Measurements from ENCODE around the gene CHCHD5. TPM values are rescaled to one million over a fixed set of nuclear protein-coding genes. Genes with fewer than 3 reads are reported as not detected.

Gene CHCHD5
- total RNA-seq, 1 experiment from 2014 or later, result 14.2 TPM

GRCh38 chr2:112622528-112622849 lies 38.1 kb downstream of the CHCHD5 start:
- Histone ChIP-seq H3K4me1 (replicated peaks) (peaks cover 36% of the 10 kb centered on the region), H3K9me3 (replicated peaks) (no peaks in the 10 kb centered on the region), H3K36me3 (no peaks in the 10 kb centered on the region), H3K27ac (no peak overlapping the region), H3K4me3 (no peak overlapping the region), H3K27me3 (replicated peaks) (no peaks in the 10 kb centered on the region)
- DNase-seq (ENCODE audit: low read depth in 1 of 2, low spot score in 2 of 2), result no peak

GRCh38 chr2:112623913-112624777 lies 39.7 kb downstream of the CHCHD5 start:
- Histone ChIP-seq H3K27ac (no peak overlapping the region; the same call in 1 of the 2 replicates), H3K36me3 (no peaks in the 10 kb centered on the region), H3K4me3 (no peak overlapping the region), H3K4me1 (replicated peaks) (peaks cover 52% of the 10 kb centered on the region), H3K9me3 (replicated peaks) (no peaks in the 10 kb centered on the region), H3K27me3 (replicated peaks) (no peaks in the 10 kb centered on the region)
- DNase-seq (ENCODE audit: low read depth in 1 of 2, low spot score in 2 of 2), result peak; percentile 54 to 72

- H3K4me1 ChIP-seq (replicated peaks), result peaks cover 67% of the 10 kb centered on the region
- H3K27ac ChIP-seq, result no peak overlapping the region
- no peaks in the 10 kb centered on the region for H3K36me3 ChIP-seq
- peak in 1 of 2 experiments; percentile 22 for DNase-seq (ENCODE audit: low read depth in 1 of 2, low spot score in 2 of 2)
- H3K27me3 ChIP-seq (replicated peaks), result no peaks in the 10 kb centered on the region
- H3K9me3 ChIP-seq (replicated peaks), result no peaks in the 10 kb centered on the region
- no peak overlapping the region for H3K4me3 ChIP-seq
Measured at GRCh38 chr2:112625474-112626114, 41.2 kb downstream of the CHCHD5 start.

GRCh38 chr2:112626604-112627059 lies 42.2 kb downstream of the CHCHD5 start:
- no peaks in the 10 kb centered on the region for H3K9me3 ChIP-seq (replicated peaks)
- H3K4me1 ChIP-seq (replicated peaks), result peaks cover 77% of the 10 kb centered on the region
- peak overlapping the region; percentile 51 for H3K27ac ChIP-seq
- no peaks in the 10 kb centered on the region for H3K36me3 ChIP-seq
- DNase-seq (ENCODE audit: low read depth in 1 of 2, low spot score in 2 of 2), result peak; percentile 73 to 79
- no peak overlapping the region for H3K4me3 ChIP-seq
- no peaks in the 10 kb centered on the region for H3K27me3 ChIP-seq (replicated peaks)

- DNase-seq (ENCODE audit: low read depth in 1 of 2, low spot score in 2 of 2), result peak; percentile 78 to 84
- Histone ChIP-seq H3K27me3 (replicated peaks) (no peaks in the 10 kb centered on the region), H3K4me1 (replicated peaks) (peaks cover 81% of the 10 kb centered on the region), H3K36me3 (no peaks in the 10 kb centered on the region), H3K27ac (peak overlapping the region; percentile 51), H3K4me3 (no peak overlapping the region), H3K9me3 (replicated peaks) (no peaks in the 10 kb centered on the region)
Measured at GRCh38 chr2:112627060-112628040, 42.9 kb downstream of the CHCHD5 start.

- DNase-seq (ENCODE audit: low read depth in 1 of 2, low spot score in 2 of 2), result no peak
- H3K27me3 ChIP-seq (replicated peaks), result no peaks in the 10 kb centered on the region
- H3K4me3 ChIP-seq, result no peak overlapping the region
- peaks cover 85% of the 10 kb centered on the region for H3K4me1 ChIP-seq (replicated peaks)
- no peaks in the 10 kb centered on the region for H3K9me3 ChIP-seq (replicated peaks)
- H3K36me3 ChIP-seq, result no peaks in the 10 kb centered on the region
- no peak overlapping the region for H3K27ac ChIP-seq
Measured at GRCh38 chr2:112629224-112629623, 44.8 kb downstream of the CHCHD5 start.

- H3K9me3 ChIP-seq (replicated peaks), result no peaks in the 10 kb centered on the region
- H3K36me3 ChIP-seq, result no peaks in the 10 kb centered on the region
- H3K27ac ChIP-seq, result 0 out of 2 replicates have a peak overlapping the region, but pooled peaks have one; percentile 68
- peaks cover 79% of the 10 kb centered on the region for H3K4me1 ChIP-seq (replicated peaks)
- DNase-seq (ENCODE audit: low read depth in 1 of 2, low spot score in 2 of 2), result peak in 1 of 2 experiments; percentile 22
- H3K4me3 ChIP-seq, result no peak overlapping the region
- no peaks in the 10 kb centered on the region for H3K27me3 ChIP-seq (replicated peaks)
Measured at GRCh38 chr2:112629823-112630222, 45.4 kb downstream of the CHCHD5 start.

GRCh38 chr2:112630268-112630667 lies 45.9 kb downstream of the CHCHD5 start:
- peaks cover 79% of the 10 kb centered on the region for H3K4me1 ChIP-seq (replicated peaks)
- peak overlapping the region; percentile 68; the same call in 1 of the 2 replicates for H3K27ac ChIP-seq
- peak in 1 of 2 experiments; percentile 25 for DNase-seq (ENCODE audit: low read depth in 1 of 2, low spot score in 2 of 2)
- no peaks in the 10 kb centered on the region for H3K9me3 ChIP-seq (replicated peaks)
- no peaks in the 10 kb centered on the region for H3K27me3 ChIP-seq (replicated peaks)
- H3K36me3 ChIP-seq, result no peaks in the 10 kb centered on the region
- no peak overlapping the region for H3K4me3 ChIP-seq

- peaks cover 47% of the 10 kb centered on the region for H3K4me1 ChIP-seq (replicated peaks)
- H3K27ac ChIP-seq, result no peak overlapping the region
- H3K27me3 ChIP-seq (replicated peaks), result no peaks in the 10 kb centered on the region
- no peak overlapping the region for H3K4me3 ChIP-seq
- H3K36me3 ChIP-seq, result no peaks in the 10 kb centered on the region
- no peak for DNase-seq (ENCODE audit: low read depth in 1 of 2, low spot score in 2 of 2)
- no peaks in the 10 kb centered on the region for H3K9me3 ChIP-seq (replicated peaks)
Measured at GRCh38 chr2:112633708-112634107, 49.3 kb downstream of the CHCHD5 start.

- Histone ChIP-seq H3K27me3 (replicated peaks) (no peaks in the 10 kb centered on the region), H3K36me3 (no peaks in the 10 kb centered on the region), H3K4me1 (replicated peaks) (peaks cover 41% of the 10 kb centered on the region), H3K9me3 (replicated peaks) (no peaks in the 10 kb centered on the region), H3K4me3 (no peak overlapping the region), H3K27ac (no peak overlapping the region)
- DNase-seq (ENCODE audit: low read depth in 1 of 2, low spot score in 2 of 2), result peak in 1 of 2 experiments; percentile 38
Measured at GRCh38 chr2:112634153-112634873, 49.9 kb downstream of the CHCHD5 start.

- no peaks in the 10 kb centered on the region for H3K9me3 ChIP-seq (replicated peaks)
- H3K27ac ChIP-seq, result no peak overlapping the region
- peak in 1 of 2 experiments; percentile 25 for DNase-seq (ENCODE audit: low read depth in 1 of 2, low spot score in 2 of 2)
- H3K4me3 ChIP-seq, result no peak overlapping the region
- no peaks in the 10 kb centered on the region for H3K36me3 ChIP-seq
- H3K27me3 ChIP-seq (replicated peaks), result no peaks in the 10 kb centered on the region
- peaks cover 38% of the 10 kb centered on the region for H3K4me1 ChIP-seq (replicated peaks)
Measured at GRCh38 chr2:112634874-112635157, 50.4 kb downstream of the CHCHD5 start.

- Histone ChIP-seq H3K4me1 (replicated peaks) (peaks cover 38% of the 10 kb centered on the region), H3K27me3 (replicated peaks) (no peaks in the 10 kb centered on the region), H3K4me3 (no peak overlapping the region), H3K36me3 (no peaks in the 10 kb centered on the region), H3K9me3 (replicated peaks) (no peaks in the 10 kb centered on the region), H3K27ac (no peak overlapping the region)
- DNase-seq (ENCODE audit: low read depth in 1 of 2, low spot score in 2 of 2), result peak in 1 of 2 experiments; percentile 31
Measured at GRCh38 chr2:112636605-112637288, 52.3 kb downstream of the CHCHD5 start.

Measured in SJSA1 (cell line).